ENCODE results near the gene ARHGEF18.
"Not testable (repeated sequence)": the region's sequence is repeated elsewhere in the genome, so short reads cannot be mapped to it uniquely, and the experiment has no call there.

The ARHGEF18 gene

DNA sequence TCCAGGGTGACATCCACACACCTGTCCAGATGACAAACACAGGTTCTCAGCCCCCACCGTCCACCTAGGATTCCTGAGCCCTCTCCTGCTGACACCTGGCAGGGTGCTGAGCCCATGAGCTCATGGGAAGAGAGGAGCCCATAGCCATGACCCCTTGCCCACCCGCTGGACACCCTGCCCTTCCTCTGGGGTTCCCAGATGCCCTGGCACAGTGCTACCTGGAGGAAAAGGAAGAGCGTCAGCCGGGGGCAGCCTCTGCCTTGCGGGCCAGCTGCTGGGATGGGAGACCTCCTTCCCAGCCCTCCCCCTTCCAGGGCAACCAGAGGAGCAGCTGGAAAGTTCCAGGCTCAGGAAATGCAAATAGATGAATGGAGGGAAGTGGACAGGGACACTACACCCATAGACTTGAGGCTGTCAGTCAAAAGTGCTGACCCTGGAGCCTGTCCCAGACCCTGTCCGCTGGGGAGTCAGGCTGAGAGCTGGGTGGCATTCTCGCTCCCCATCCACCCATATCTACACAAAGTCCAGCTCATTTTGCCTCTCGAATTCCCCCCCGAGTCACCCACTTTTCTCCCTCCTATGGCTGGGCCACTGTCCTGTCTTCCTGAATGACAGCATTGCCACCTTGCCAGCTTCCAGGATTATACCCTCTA lies 12.3 kb upstream of the ARHGEF18 start:
- Mint-ChIP-seq H3K36me3 (ENCODE audit: low read depth) (no peaks in the 10 kb centered on the region), H3K27me3 (no peaks in the 10 kb centered on the region), H3K4me1 (ENCODE audit: low read depth) (peaks cover 44% of the 10 kb centered on the region), H3K27ac (no peak overlapping the region), H3K9me3 (no peaks in the 10 kb centered on the region), H3K4me3 (no peak overlapping the region)

DNA sequence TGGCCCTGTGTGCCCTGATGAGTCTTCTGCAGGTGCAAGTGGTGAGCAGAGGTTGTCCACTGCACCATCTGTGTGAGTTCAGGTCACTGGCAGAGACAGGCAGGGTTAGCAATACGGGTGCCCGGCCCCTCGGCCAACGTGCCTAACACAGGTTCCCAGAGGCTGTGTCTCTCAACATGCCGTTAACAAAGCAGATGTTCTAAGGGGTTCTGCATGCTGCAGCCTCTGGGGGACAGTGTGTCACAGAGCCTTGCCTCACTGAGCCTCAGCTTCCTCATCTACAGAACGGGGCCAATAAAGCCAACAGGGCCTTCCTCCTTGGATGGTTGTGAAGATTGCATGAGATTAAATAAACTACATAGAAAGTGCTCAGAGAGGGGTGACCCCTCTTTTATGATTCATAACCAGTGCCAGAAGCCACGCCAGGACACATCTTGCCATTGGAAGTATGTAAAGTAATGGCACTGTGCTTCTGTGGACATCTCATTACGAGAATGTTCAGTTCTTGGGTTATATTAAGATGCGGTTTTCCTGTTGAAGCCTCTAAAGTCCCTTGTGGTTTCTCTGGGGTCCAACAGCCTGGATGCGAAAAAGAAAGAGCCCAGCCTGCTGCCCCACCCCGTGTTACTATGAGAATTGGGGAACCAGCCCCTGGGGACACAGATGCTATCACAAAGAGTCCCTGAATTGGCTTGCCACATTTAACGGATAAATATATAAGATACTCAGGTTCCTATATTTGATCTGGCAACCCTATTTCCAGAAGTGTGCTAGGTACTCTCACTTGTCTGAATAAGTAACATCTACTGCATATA lies 11.2 kb upstream of the ARHGEF18 start:
- H3K9me3 Mint-ChIP-seq = no peaks in the 10 kb centered on the region
- H3K36me3 Mint-ChIP-seq (ENCODE audit: low read depth) = no peaks in the 10 kb centered on the region
- H3K4me1 Mint-ChIP-seq (ENCODE audit: low read depth) = peaks cover 49% of the 10 kb centered on the region
- H3K4me3 Mint-ChIP-seq = peak overlapping the region; percentile 41
- no peak overlapping the region for H3K27ac Mint-ChIP-seq
- H3K27me3 Mint-ChIP-seq = no peaks in the 10 kb centered on the region

DNA sequence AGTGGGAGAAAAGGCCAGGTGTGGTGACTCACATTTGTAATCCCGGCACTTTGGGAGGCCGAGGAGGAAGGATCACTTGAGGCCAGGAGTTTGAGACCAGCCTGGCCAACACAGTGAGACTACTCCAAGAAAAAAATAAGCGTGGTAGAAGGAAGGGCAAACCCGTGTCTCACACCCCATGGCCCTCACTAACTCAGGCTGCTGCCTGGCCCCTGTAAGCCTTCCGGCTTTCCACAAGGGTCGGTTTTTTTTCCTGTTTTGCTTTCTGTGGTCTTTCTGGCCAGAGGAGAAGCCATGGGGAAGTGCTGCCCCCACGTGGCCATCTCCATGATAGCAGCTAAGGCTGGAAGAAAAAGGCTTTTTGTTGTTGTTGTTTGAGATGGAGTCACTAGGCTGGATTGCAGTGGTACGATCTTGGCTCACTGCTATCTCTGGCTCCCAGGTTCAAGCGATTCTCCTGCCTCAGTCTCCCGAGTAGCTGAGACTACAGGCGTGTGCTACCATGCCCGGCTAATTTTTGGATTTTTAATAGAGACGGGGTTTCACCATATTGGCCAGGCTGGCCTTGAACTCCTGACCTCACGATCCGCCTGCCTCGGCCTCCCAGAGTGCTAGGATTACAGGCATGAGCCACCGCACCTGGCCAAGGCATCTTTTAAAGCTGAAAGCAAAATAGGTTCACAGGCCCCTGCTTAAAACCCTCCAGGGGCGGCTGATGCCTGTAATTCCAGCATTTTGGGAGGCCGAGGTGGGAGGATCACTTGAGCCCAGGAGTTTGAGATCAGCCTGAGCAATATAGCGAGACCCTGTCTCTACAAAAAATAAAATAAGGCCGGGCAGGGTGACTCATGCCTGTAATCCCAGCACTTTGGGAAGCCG lies 7.5 kb upstream of the ARHGEF18 start:
- peak overlapping the region; percentile 35 for H3K4me3 Mint-ChIP-seq
- no peaks in the 10 kb centered on the region for H3K9me3 Mint-ChIP-seq

GRCh38 chr19:7342143-7342542 lies 6.6 kb upstream of the ARHGEF18 start:
- Mint-ChIP-seq H3K36me3 (ENCODE audit: low read depth) (no peaks in the 10 kb centered on the region), H3K9me3 (no peaks in the 10 kb centered on the region), H3K4me1 (ENCODE audit: low read depth) (peaks cover 70% of the 10 kb centered on the region), H3K27ac (no peak overlapping the region), H3K27me3 (no peaks in the 10 kb centered on the region), H3K4me3 (no peak overlapping the region)

More for the DNA sequence above, 7.5 kb upstream of the ARHGEF18 start:
- H3K36me3 Mint-ChIP-seq (ENCODE audit: low read depth) = no peaks in the 10 kb centered on the region
- peaks cover 71% of the 10 kb centered on the region for H3K4me1 Mint-ChIP-seq (ENCODE audit: low read depth)
- H3K27ac Mint-ChIP-seq = no peak overlapping the region
- no peaks in the 10 kb centered on the region for H3K27me3 Mint-ChIP-seq

DNA sequence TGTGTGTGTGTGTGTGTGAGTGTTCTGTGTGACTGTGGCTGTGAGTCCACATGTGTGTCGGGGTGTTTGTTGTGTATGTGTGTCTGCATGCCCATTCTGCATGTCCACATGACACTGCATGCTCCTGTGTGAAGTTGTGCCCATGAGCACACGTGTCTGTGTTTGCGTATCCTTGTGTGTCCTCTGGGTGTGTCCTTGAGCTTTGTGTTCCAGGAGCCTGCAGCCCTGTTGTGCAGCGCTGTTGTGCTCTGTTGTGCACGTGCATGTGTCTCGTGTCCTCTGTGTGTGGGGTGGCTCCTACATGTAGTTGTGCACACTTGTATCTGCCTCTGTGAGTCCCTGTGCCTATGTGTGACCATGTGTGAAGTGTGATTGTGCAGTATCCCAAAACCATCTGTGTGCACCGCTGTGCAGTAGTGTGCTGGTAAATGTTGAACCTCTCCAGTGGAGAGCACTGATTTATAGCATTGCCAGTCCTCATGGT lies 2.2 kb upstream of the ARHGEF18 start:
- no peaks in the 10 kb centered on the region for H3K9me3 Mint-ChIP-seq
- H3K27ac Mint-ChIP-seq = peak overlapping the region; percentile 38
- H3K4me1 Mint-ChIP-seq (ENCODE audit: low read depth) = peaks cover 76% of the 10 kb centered on the region
- H3K4me3 Mint-ChIP-seq = peak overlapping the region; percentile 76
- H3K36me3 Mint-ChIP-seq (ENCODE audit: low read depth) = peaks cover 7% of the 10 kb centered on the region
- H3K27me3 Mint-ChIP-seq = no peaks in the 10 kb centered on the region

- Mint-ChIP-seq H3K4me3 (peak overlapping the region; percentile 76), H3K36me3 (ENCODE audit: low read depth) (peaks cover 11% of the 10 kb centered on the region), H3K27ac (peak overlapping the region; percentile 38), H3K4me1 (ENCODE audit: low read depth) (peaks cover 80% of the 10 kb centered on the region)
- not testable (repeated sequence) for H3K9me3 Mint-ChIP-seq, H3K27me3 Mint-ChIP-seq
Measured at GRCh38 chr19:7346997-7347396, 1.7 kb upstream of the ARHGEF18 start.

DNA sequence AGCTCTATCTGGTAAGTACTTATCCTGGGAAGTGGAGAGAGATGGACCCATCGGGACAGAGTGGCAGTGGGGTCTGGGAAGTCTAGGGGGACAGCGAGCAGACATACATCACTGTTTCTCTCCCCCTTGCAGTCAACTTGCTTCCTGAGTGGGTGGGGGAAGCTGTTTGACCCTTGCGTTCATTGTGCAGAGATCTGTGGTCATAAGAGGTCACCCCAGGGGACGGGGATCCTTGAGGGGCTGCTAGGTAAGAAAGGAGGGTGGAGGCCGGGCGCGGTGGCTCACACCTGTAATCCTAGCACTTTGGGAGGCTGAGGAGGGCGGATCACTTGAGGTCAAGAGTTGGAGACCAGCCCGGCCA lies 474 bp downstream of the ARHGEF18 start:
- peaks cover 19% of the 10 kb centered on the region for H3K36me3 Mint-ChIP-seq (ENCODE audit: low read depth)
- H3K27me3 Mint-ChIP-seq = no peaks in the 10 kb centered on the region
- H3K4me3 Mint-ChIP-seq = peak overlapping the region; percentile 88
- peak overlapping the region; percentile 92 for H3K27ac Mint-ChIP-seq
- H3K9me3 Mint-ChIP-seq = peaks cover 6% of the 10 kb centered on the region
- H3K4me1 Mint-ChIP-seq (ENCODE audit: low read depth) = peaks cover 78% of the 10 kb centered on the region

DNA sequence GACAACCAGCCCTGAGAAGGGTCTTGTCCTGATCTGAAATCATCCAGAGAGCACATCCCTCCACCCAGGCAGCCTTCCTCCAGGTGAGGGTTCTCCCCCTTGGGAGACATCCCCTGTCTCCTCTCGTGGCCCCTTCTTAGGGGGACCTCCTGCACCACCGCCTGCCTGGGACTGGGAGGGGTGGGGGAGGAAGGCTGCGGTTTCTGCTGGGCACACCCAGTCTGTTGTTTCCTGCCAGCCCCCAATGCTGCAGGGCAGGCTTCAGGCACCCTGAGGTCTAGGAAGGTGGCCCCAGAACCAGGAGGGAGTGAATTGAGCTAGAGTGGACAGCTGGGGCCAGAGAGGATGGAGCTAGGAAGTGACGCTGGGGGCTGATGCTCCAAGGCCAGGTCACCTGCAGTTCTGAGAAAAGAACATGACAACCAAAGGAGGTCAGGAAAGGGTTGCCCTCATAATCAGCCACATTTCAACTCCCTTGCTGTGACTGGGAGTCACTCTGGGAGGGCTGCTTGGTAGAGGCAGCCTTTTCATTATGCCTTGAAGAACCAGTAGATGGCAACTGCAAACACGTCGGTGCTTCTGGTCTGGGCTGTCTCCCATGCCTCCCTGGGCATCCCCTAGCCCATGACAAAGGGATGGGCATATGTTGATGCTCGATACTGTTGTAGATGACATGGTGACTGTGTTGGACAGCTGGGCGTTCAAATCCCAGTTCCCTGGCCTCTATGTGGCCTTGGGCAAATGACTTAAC lies 1.4 kb downstream of the ARHGEF18 start:
- Mint-ChIP-seq H3K36me3 (ENCODE audit: low read depth) (peaks cover 28% of the 10 kb centered on the region), H3K27ac (peak overlapping the region; percentile 92), H3K4me1 (ENCODE audit: low read depth) (peaks cover 80% of the 10 kb centered on the region), H3K27me3 (no peaks in the 10 kb centered on the region), H3K4me3 (peak overlapping the region; percentile 88), H3K9me3 (peaks cover 6% of the 10 kb centered on the region)

- Mint-ChIP-seq H3K36me3 (ENCODE audit: low read depth) (peaks cover 28% of the 10 kb centered on the region), H3K4me3 (peak overlapping the region; percentile 41), H3K27me3 (no peaks in the 10 kb centered on the region), H3K27ac (peak overlapping the region; percentile 76), H3K4me1 (ENCODE audit: low read depth) (peaks cover 67% of the 10 kb centered on the region), H3K9me3 (peaks cover 6% of the 10 kb centered on the region)
Measured at GRCh38 chr19:7351861-7352260, 3.1 kb downstream of the ARHGEF18 start.

DNA sequence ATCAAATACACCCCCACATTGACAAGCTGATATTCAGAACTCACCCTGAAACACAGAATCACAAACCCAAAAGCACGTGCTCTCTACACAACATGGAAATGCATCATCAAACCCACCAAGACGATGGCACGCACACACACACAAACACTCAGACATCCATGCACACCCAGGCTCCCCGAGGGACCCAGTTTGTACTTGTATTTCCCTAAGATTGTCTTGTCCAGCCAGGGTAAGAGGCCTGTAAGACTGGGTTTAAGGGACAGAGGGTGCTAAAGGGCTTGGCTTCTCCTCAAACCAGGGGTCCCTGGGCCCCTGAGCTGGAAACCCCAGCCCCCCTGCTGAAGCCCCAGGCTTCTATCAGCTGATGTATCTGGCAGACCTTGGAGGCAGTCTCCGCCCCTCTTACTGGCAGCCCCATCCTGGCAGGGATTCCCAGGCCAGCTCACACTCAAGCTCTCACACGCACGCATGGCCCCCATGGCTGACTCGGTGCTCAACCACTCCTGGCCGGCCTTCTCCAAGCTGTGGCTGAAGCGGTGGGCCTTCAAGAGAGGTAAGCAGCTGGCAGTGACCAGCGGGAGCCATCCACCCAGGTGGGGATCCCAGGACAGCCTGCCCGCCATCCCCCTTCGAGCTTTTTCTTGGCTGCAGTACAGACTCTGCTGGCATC lies 6.5 kb downstream of the ARHGEF18 start:
- peaks cover 11% of the 10 kb centered on the region for H3K9me3 Mint-ChIP-seq
- H3K27me3 Mint-ChIP-seq = no peaks in the 10 kb centered on the region
- H3K4me1 Mint-ChIP-seq (ENCODE audit: low read depth) = peaks cover 67% of the 10 kb centered on the region
- peak overlapping the region; percentile 50 for H3K27ac Mint-ChIP-seq
- H3K4me3 Mint-ChIP-seq = no peak overlapping the region
- peaks cover 33% of the 10 kb centered on the region for H3K36me3 Mint-ChIP-seq (ENCODE audit: low read depth)

DNA sequence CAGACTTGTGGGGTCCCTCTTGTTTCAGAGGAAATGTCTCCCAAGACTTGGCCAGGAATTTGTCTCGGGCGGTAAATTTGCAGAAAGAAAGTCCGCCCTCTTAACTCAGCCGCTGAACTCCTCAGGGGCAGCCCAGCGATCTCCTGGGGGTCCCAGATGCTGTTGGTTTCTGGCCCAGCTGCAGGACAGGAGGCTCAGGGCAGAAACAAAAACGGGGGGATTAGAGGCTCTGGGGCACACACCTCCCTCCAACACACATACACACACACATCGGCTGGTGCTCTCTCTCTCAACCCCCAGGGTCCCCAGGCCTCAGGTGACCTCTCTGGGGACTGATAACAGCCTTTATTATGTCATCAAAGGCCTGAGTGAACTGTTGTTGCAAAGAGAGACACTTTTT lies 7.1 kb downstream of the ARHGEF18 start:
- peaks cover 30% of the 10 kb centered on the region for H3K36me3 Mint-ChIP-seq (ENCODE audit: low read depth)
- H3K4me1 Mint-ChIP-seq (ENCODE audit: low read depth) = peaks cover 66% of the 10 kb centered on the region
- H3K27ac Mint-ChIP-seq = no peak overlapping the region

DNA sequence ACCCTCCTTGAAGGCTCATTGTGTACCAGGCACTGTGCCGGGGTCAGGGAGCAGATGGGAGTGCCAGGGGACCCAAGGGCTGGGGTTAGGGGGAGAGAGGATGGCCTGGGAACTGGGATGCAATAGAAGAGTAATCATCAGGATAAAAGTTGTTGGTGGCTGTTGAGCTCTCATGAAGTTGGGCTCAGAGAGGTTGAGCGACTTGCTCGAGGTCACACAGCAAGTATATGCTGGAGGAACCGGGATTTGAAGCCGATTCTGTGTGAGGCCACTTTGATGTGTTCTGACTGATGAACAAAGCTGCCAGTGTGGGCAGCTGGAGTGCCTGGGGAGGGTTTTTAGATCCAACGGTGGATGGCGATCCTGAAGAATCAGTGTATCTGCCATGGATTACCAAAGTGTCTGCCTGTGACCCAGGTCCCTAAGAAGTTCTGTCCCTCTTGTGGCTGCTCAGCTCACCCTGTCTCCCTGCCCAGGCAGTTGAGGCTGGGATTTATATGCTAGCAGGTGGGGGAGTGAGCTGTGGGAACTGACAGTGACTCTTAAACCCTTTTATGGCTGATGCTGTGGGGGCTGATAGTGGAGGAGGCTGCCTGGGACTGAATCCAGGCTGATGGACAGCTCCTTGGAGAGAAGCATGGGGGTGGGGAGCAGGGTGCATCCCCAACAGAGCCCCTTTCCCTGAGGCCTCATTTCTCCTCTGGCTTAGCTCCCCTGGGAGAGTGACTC lies 8.3 kb downstream of the ARHGEF18 start:
- H3K4me3 Mint-ChIP-seq = no peak overlapping the region
- peaks cover 7% of the 10 kb centered on the region for H3K9me3 Mint-ChIP-seq

More for the DNA sequence above, 7.1 kb downstream of the ARHGEF18 start:
- H3K27me3 Mint-ChIP-seq = no peaks in the 10 kb centered on the region
- peaks cover 11% of the 10 kb centered on the region for H3K9me3 Mint-ChIP-seq
- H3K4me3 Mint-ChIP-seq = no peak overlapping the region

GRCh38 chr19:7358102-7358597 lies 9.4 kb downstream of the ARHGEF18 start:
- Mint-ChIP-seq H3K27ac (peak overlapping the region; percentile 19), H3K4me1 (ENCODE audit: low read depth) (peaks cover 57% of the 10 kb centered on the region), H3K9me3 (peaks cover 5% of the 10 kb centered on the region), H3K4me3 (no peak overlapping the region), H3K36me3 (ENCODE audit: low read depth) (peaks cover 27% of the 10 kb centered on the region), H3K27me3 (no peaks in the 10 kb centered on the region)

More for the DNA sequence above, 8.3 kb downstream of the ARHGEF18 start:
- Mint-ChIP-seq H3K27me3 (no peaks in the 10 kb centered on the region), H3K36me3 (ENCODE audit: low read depth) (peaks cover 25% of the 10 kb centered on the region), H3K27ac (no peak overlapping the region), H3K4me1 (ENCODE audit: low read depth) (peaks cover 58% of the 10 kb centered on the region)

Measured in stimulated activated naive CD8-positive, alpha-beta T cell treated with anti-CD3 and anti-CD28 coated beads, Interleukin-15, Interleukin-2, amounts not matched to agents 100 ng/mL and 50 ng/mL, for 24 hours (primary cell).